Skeletal muscle tissue (tissue), 4 donors: Measurements from ENCODE around the gene CDC5L. TPM values are rescaled to one million over a fixed set of nuclear protein-coding genes. Genes with fewer than 3 reads are reported as not detected.
"Not testable (repeated sequence)": the region's sequence is repeated elsewhere in the genome, so short reads cannot be mapped to it uniquely, and the experiment has no call there.

ENCODE experiments used
- H3K27ac ChIP-seq: one replicate; pipeline ENCODE4 v1.7.0; 2013; ENCODE audit warnings: mild to moderate bottlenecking, low read depth, low read length, inconsistent platforms
- H3K27me3 ChIP-seq, 3 donors: one replicate each; pipeline ENCODE4 v1.7.0; 2013; ENCODE audit warnings: low read length in 3 of 3; ENCODE audit not compliant: control insufficient read depth in 3 of 3, insufficient read depth in 3 of 3
- H3K36me3 ChIP-seq, 3 donors: one replicate each; pipeline ENCODE4 v1.7.0; 2013; ENCODE audit warnings: low read length in 3 of 3; ENCODE audit not compliant: control insufficient read depth in 3 of 3, insufficient read depth in 3 of 3
- H3K4me1 ChIP-seq, 3 donors: one replicate each; pipeline ENCODE4 v1.7.0; 2013; ENCODE audit warnings: low read length in 3 of 3, mild to moderate bottlenecking in 3 of 3; ENCODE audit not compliant: control insufficient read depth in 3 of 3, insufficient read depth in 3 of 3
- H3K4me3 ChIP-seq, 3 donors: one replicate each; pipeline ENCODE4 v1.7.0; 2013; ENCODE audit warnings: low read length in 3 of 3
- H3K9ac ChIP-seq, 3 donors: one replicate each; pipeline ENCODE4 v1.7.0; 2013; ENCODE audit warnings: low read length in 3 of 3, mild to moderate bottlenecking in 3 of 3, moderate library complexity in 2 of 3, low read depth in 1 of 3
- H3K9me3 ChIP-seq, 3 donors: one replicate each; pipeline ENCODE4 v1.7.0; 2013; ENCODE audit warnings: low read length in 3 of 3; ENCODE audit not compliant: control insufficient read depth in 3 of 3
- total RNA-seq: library from RNA; depleted of rRNA; stranded (reverse); fragments of >200 nt; gene quantifications from one replicate; pipeline ENCODE4 v1.2.3, GENCODE V29; 2014
- donor health status: Osteomylitis.

The CDC5L gene
- 19.3 TPM for total RNA-seq

GRCh38 chr6:44387346-44388134, at the start of gene CDC5L:
Gene CDC5L (plus strand): TSS chr6:44387706. CDS start chr6:44387824, 118 bp downstream.
- Histone ChIP-seq H3K27me3 (no peaks in the 10 kb centered on the region), H3K36me3 (peaks cover 6 to 14% (median 13%) of the 10 kb centered on the region in 3 donors), H3K4me3 (peak within 1 kb of the TSS; percentile 73 to 97 (median 94)), H3K27ac (peak within 1 kb of the TSS; percentile 95), H3K4me1 (peaks cover 21 to 35% (median 25%) of the 10 kb centered on the region in 3 donors), H3K9ac (peak within 1 kb of the TSS; percentile 93 to 95 (median 93)), H3K9me3 (no peaks in the 10 kb centered on the region)

DNA sequence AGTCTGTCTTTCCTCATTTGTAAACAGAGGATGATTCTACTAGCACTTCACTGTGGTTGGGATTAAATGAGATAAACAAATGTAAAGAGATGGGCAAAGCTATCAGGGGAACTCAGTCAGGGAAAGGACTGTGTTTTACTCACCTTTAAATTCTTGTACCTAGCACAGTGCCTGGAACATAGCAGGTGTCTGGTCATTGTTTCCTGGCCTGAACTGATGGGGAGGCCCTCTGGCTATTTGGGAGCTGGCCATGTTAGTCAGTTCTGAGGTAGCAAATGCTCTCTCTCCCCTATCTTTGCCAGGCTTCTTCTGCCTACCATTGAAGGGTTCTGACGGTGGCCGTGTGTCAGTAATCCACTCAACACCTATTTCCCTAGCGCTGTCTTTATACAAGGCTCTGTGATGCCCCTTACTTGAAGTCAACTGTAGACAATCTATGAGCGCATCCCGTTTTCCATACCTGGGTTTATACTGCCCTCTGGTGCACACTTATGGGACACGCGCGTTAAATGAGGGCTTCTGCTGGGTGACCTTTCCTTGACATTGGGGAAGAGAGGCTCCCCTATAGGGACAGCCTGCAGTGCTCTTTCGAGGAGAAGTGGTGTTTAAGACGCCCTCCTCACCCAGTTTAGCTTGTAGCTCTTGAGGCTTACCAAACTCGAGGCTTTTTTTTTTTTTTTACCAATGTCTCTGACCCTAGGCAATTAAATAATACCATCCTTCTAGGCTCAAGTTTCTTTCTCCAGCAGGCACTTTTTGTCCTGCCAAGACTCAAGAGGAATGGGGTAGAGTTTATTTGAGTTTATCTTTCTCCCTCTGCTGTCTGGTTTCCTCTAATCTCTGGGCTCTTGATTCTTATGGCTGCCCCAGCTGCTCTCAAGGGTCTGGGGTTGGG, 49.0 kb upstream of the CDC5L start:
- no peaks in the 10 kb centered on the region for H3K9me3 ChIP-seq
- no peak overlapping the region for H3K27ac ChIP-seq
- peaks cover 9 to 24% (median 9%) of the 10 kb centered on the region in 3 donors for H3K27me3 ChIP-seq
- H3K36me3 ChIP-seq = no peaks in the 10 kb centered on the region
- H3K4me1 ChIP-seq = peaks cover 0 to 6% (median 0%) of the 10 kb centered on the region in 3 donors
- H3K9ac ChIP-seq = no peak overlapping the region
- no peak overlapping the region for H3K4me3 ChIP-seq

GRCh38 chr6:44339301-44339700, 48.2 kb upstream of the CDC5L start:
- Histone ChIP-seq H3K9me3 (no peaks in the 10 kb centered on the region), H3K27me3 (peaks cover 14 to 27% (median 16%) of the 10 kb centered on the region in 3 donors), H3K9ac (no peak overlapping the region), H3K27ac (no peak overlapping the region), H3K36me3 (no peaks in the 10 kb centered on the region), H3K4me3 (no peak overlapping the region), H3K4me1 (peaks cover 0 to 6% (median 0%) of the 10 kb centered on the region in 3 donors)

DNA sequence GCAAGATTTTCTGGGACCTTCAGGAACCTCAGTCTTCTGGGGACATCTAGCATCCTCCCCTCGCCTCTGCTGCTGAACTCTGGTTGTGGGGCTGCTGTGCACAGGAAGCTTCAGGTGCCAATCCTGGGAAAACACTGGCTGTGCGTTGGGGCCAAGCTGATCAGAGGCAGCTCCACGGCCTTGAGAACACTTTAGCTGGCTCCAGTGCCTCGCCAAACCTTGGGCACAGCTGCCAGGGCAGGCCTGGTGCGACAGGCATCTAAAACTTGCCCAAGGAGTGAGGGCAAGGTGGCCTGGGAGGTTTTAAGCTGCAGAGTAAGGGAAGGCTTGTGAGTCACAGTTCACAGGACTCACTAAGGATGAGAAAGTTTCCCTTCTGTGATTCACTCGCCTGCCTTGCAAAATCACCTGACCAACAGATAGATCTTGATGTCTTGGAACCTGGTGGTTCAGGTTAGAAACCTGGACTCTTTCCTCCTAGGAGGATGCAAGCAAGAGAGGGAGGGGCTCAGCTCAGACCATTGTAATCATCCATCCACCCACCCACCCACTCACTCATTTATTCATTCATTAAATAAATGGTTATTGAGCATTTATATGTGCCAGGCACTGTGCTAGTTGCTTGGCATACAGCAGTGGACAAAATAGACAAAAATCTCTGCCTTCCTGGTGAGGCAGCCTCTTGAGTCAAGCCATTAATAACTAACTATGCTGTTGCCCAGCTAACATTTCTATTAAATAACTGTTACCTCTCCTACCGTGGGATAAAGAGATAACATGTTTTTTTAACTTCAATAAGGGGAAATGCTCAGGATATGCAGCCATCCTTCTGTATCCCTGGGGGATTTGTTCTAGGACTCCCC, 47.5 kb upstream of the CDC5L start:
- H3K36me3 ChIP-seq = no peaks in the 10 kb centered on the region
- peaks cover 16 to 23% (median 17%) of the 10 kb centered on the region in 3 donors for H3K27me3 ChIP-seq
- no peak overlapping the region for H3K4me3 ChIP-seq
- H3K27ac ChIP-seq = no peak overlapping the region
- no peak overlapping the region for H3K9ac ChIP-seq
- H3K4me1 ChIP-seq = peaks cover 0 to 6% (median 0%) of the 10 kb centered on the region in 3 donors
- H3K9me3 ChIP-seq = no peaks in the 10 kb centered on the region

- no peaks in the 10 kb centered on the region for H3K9me3 ChIP-seq
- no peak overlapping the region for H3K27ac ChIP-seq
- peaks cover 0 to 6% (median 0%) of the 10 kb centered on the region in 3 donors for H3K4me1 ChIP-seq
- H3K9ac ChIP-seq = no peak overlapping the region
- peaks cover 16 to 28% (median 21%) of the 10 kb centered on the region in 3 donors for H3K27me3 ChIP-seq
- no peaks in the 10 kb centered on the region for H3K36me3 ChIP-seq
- H3K4me3 ChIP-seq = no peak overlapping the region
Measured at GRCh38 chr6:44341095-44341890, 46.2 kb upstream of the CDC5L start.

GRCh38 chr6:44342052-44342451, 45.5 kb upstream of the CDC5L start:
- Histone ChIP-seq H3K9me3 (no peaks in the 10 kb centered on the region), H3K27me3 (peaks cover 16 to 28% (median 21%) of the 10 kb centered on the region in 3 donors), H3K4me3 (no peak overlapping the region), H3K9ac (no peak overlapping the region), H3K27ac (no peak overlapping the region), H3K36me3 (no peaks in the 10 kb centered on the region), H3K4me1 (peaks cover 0 to 6% (median 0%) of the 10 kb centered on the region in 3 donors)

DNA sequence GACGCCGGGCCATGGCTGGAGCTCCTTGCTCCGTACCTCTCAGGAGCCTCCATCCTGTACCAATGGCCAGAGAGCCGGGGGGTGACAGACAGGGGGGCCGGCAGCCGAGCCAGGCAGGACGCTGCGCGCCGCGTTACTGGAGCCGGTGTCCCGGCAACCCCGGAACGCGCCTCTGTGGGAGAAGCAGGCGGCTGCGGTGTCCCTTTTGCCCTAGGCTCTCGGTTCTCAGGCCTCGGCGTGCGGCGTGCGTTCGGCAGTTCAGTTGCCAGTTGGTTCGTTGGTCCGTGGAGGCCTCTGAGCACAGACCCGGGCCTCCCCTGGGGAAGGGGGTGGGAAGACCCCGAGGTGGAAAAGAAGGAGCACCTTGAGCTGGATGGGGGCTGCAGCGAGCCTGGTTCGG, 45.0 kb upstream of the CDC5L start, which contains the start of gene SPATS1:
TSS of gene SPATS1 (plus strand) at position 162 of the 400 bp plus-strand sequence. CDS start 446 bp downstream, outside the sequence.
- Histone ChIP-seq H3K4me1 (peaks cover 0 to 6% (median 0%) of the 10 kb centered on the region in 3 donors), H3K4me3 (peak within 1 kb of the TSS in 1 of 3 donors; percentile 41), H3K27ac (no peak within 1 kb of the TSS), H3K9ac (peak within 1 kb of the TSS; percentile 20 to 45 (median 33)), H3K36me3 (no peaks in the 10 kb centered on the region), H3K27me3 (peaks cover 16 to 28% (median 21%) of the 10 kb centered on the region in 3 donors), H3K9me3 (no peaks in the 10 kb centered on the region)

- H3K27me3 ChIP-seq = peaks cover 11 to 23% (median 21%) of the 10 kb centered on the region in 3 donors
- H3K4me1 ChIP-seq, H3K9ac ChIP-seq, H3K27ac ChIP-seq, H3K4me3 ChIP-seq, H3K9me3 ChIP-seq, H3K36me3 ChIP-seq: not testable (repeated sequence)
Measured at GRCh38 chr6:44346818-44347217, 40.7 kb upstream of the CDC5L start.
